Astrocyte of the hippocampus (primary cell): ENCODE results near the gene SMARCD2.
A peak's percentile ranks its signal among the peaks of the same experiment; 100 is the strongest.

Experiments used
- DNase-seq: peaks from one replicate; pipeline ENCODE4 v3.0.0; 2011; ENCODE audit warnings: low read depth, low spot score

The SMARCD2 gene

GRCh38 chr17:63832014-63832413, 10.5 kb downstream of the SMARCD2 start:
- no peak for DNase-seq

GRCh38 chr17:63831505-63831904, 11.0 kb downstream of the SMARCD2 start:
- no peak for DNase-seq

- no peak for DNase-seq
Measured at GRCh38 chr17:63830904-63831491, 11.5 kb downstream of the SMARCD2 start.

- DNase-seq: no peak
Measured at GRCh38 chr17:63830278-63830677, 12.2 kb downstream of the SMARCD2 start.

GRCh38 chr17:63828936-63829335, 13.5 kb downstream of the SMARCD2 start:
- DNase-seq: no peak

- no peak for DNase-seq
Measured at GRCh38 chr17:63827801-63828221, 14.7 kb downstream of the SMARCD2 start.

- DNase-seq: peak; percentile 98
Measured at GRCh38 chr17:63827002-63827800, 15.3 kb downstream of the SMARCD2 start, which contains the start of the genes FTSJ3 and PSMC5. FTSJ3 (minus strand) TSS chr17:63827663; CDS start chr17:63826902, 761 bp downstream. PSMC5 (plus strand) TSS chr17:63827431; CDS start chr17:63827491, 60 bp downstream.

GRCh38 chr17:63826468-63827001, 15.9 kb downstream of the SMARCD2 start:
- peak; percentile 67 for DNase-seq

GRCh38 chr17:63824362-63824761, 18.1 kb downstream of the SMARCD2 start:
- DNase-seq: no peak

- DNase-seq: no peak
Measured at GRCh38 chr17:63823659-63824331, 18.7 kb downstream of the SMARCD2 start.

- DNase-seq: no peak
Measured at GRCh38 chr17:63822537-63822936, 19.9 kb downstream of the SMARCD2 start.

- DNase-seq: no peak
Measured at GRCh38 chr17:63821804-63822203, 20.7 kb downstream of the SMARCD2 start.

GRCh38 chr17:63820963-63821561, 21.4 kb downstream of the SMARCD2 start:
- no peak for DNase-seq

- no peak for DNase-seq
Measured at GRCh38 chr17:63819585-63820537, 22.6 kb downstream of the SMARCD2 start.

GRCh38 chr17:63819131-63819530, 23.4 kb downstream of the SMARCD2 start:
- no peak for DNase-seq

GRCh38 chr17:63817736-63818385, 24.6 kb downstream of the SMARCD2 start:
- DNase-seq: no peak

- DNase-seq: no peak
Measured at GRCh38 chr17:63816669-63817068, 25.8 kb downstream of the SMARCD2 start.

- no peak for DNase-seq
Measured at GRCh38 chr17:63816123-63816522, 26.4 kb downstream of the SMARCD2 start.

- DNase-seq: no peak
Measured at GRCh38 chr17:63809970-63810369, 32.5 kb downstream of the SMARCD2 start.

GRCh38 chr17:63805591-63805990, 36.9 kb downstream of the SMARCD2 start:
- no peak for DNase-seq
